K562 (cell line): ENCODE measurements around the gene CLUH. TPM values are rescaled to one million over a fixed set of nuclear protein-coding genes. Genes with fewer than 3 reads are reported as not detected.

ENCODE experiments used
- CTCF ChIP-seq, 3 experiments: IDR thresholded peaks in 2 of 3; conservative IDR thresholded peaks in 1 of 3; 2 replicates each; pipeline ENCODE4 v1.5.1; 2011 to 2012; ENCODE audit warnings: low read length in 3 of 3, mild to moderate bottlenecking in 3 of 3, control low read depth in 2 of 3, improper control_type of control experiment in 1 of 3, inconsistent platforms in 1 of 3, low read depth in 1 of 3, mixed read lengths in 1 of 3, moderate library complexity in 1 of 3; ENCODE audit not compliant: insufficient read depth in 2 of 3
- CTCFL ChIP-seq: IDR thresholded peaks from 2 replicates; pipeline ENCODE4 v1.6.1; 2011; ENCODE audit warnings: borderline replicate concordance, low read depth, mild to moderate bottlenecking, moderate library complexity, low read length; ENCODE audit not compliant: insufficient read depth, poor library complexity, severe bottlenecking
- DEAF1 ChIP-seq: fragments of 450-650 bp; formaldehyde crosslinking; IDR thresholded peaks from 2 replicates; pipeline ENCODE4 v1.4.0; 2020; ENCODE audit warnings: mild to moderate bottlenecking, moderate library complexity
- FOXK1 ChIP-seq: sonication (generic); formaldehyde crosslinking; IDR thresholded peaks from 2 replicates; pipeline ENCODE4 v1.8.0; 2022; ENCODE audit warnings: missing genetic modification reagents, mild to moderate bottlenecking, borderline replicate concordance
- GMEB1 ChIP-seq: fragments of 250-450 bp; sonication (Bioruptor Pico); IDR thresholded peaks from 2 replicates; pipeline ENCODE4 v1.4.0; 2020; ENCODE audit warnings: mild to moderate bottlenecking
- MGA ChIP-seq: fragments of 450-650 bp; IDR thresholded peaks from 2 replicates; pipeline ENCODE4 v1.6.1; 2016; ENCODE audit warnings: mild to moderate bottlenecking, moderate library complexity
- polyA plus RNA-seq, 8 experiments: library from polyadenylated mRNA; depleted of rRNA in 4 of 8; stranded (reverse) in 5 of 8; unstranded in 3 of 8; fragments of >200 nt; fragmentation: Nextera tagmentation in 2 of 8; fragmentation: Illumina TruSeq in 1 of 8; extraction: Ambion mirVana in 2 of 8; extraction: Trizol in 1 of 8; gene quantifications; 2 replicates each; pipeline versions ENCODE4 v1.2.1 to v1.2.3, GENCODE V29; 2011 to 2014; ENCODE audit warnings: inconsistent platforms in 1 of 8, missing spikeins in 1 of 8
- total RNA-seq, 7 experiments: library from RNA; depleted of rRNA in 6 of 7; stranded (reverse); fragments of >200 nt in 6 of 7; fragmentation: Illumina TruSeq in 2 of 7; extraction: Trizol in 2 of 7; gene quantifications; 2 replicates each; pipeline versions ENCODE4 v1.2.1 to v1.2.3, GENCODE V29; 2011 to 2021; ENCODE audit warnings: low replicate concordance in 1 of 7

Gene CLUH
- total and polyA plus RNA-seq, 9 of the 15 experiments (the other 6 are each of a cell fraction or from before 2014, with no cell fraction given): 0.21 to 140 (median 33.2) TPM

- TF ChIP-seq CTCFL: no peak
- TF ChIP-seq CTCF (IDR thresholded peaks at IDR 0.05 in 2 of 3, conservative IDR thresholded peaks at IDR 0.05 in 1 of 3; ENCODE audit: insufficient read depth in 2 of 3, low read depth in 1 of 3, low read length in 3 of 3): no peak
- no peak for TF ChIP-seq DEAF1 (CRISPR knock-in tag)
- TF ChIP-seq GMEB1: peak; percentile 98
- TF ChIP-seq MGA: peak; percentile 89
- TF ChIP-seq FOXK1 (CRISPR knock-in tag): 0 out of 2 replicates have a peak, but pooled peaks have one; percentile 26
These were observed at the start of gene CLUH (continued) for GRCh38 chr17:2711608-2712299.
